GM21737 (cell line): Measurements from ENCODE around the gene LY6G6F.
A peak's percentile ranks its signal among the peaks of the same experiment; 100 is the strongest.
"Not testable (repeated sequence)": the region's sequence is repeated elsewhere in the genome, so short reads cannot be mapped to it uniquely, and the experiment has no call there.

Experiments used
- ATAC-seq: cut with Tn5 transposase; IDR thresholded peaks from one replicate; pipeline ENCODE4 v1.9.1; 2021; ENCODE audit warnings: mild to moderate bottlenecking, moderate library complexity; ENCODE audit not compliant: unreplicated experiment

LY6G6F gene

DNA sequence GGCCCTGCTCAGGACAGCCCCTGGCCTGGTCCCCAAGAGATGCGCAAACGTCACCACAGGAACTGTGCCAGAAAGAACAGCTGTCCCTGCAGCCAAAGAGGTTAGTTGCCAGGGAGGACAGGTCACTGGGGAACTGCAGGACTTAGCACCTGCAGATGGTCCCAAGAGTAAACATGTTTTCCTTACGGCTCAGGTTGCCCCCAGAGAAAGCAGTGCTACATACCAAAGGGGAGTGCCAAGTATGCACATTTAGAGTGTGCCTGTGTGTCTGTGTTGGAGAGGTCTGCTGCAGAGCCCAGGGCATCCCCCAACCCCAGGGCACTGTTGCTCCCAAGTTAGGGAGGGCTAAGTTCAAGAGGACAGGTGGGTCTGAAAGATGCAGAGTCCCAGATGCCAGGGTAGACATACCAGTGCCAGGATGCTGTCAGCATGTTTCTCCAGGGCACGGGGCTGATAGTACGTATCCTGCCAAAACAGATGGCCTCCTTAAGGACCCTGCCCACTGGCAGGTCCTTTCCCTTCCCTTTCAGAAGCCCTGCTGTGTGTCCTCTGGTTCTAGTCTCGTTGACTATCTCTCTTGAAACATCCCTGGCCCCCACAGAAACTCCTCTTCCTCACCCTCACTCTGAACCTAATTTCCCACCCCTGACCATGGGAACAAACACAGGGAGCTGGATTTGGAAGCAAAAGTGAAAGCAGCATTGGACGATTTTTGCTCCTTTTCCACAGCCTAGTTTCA, 4.8 kb upstream of the LY6G6F start:
- no peak for ATAC-seq

DNA sequence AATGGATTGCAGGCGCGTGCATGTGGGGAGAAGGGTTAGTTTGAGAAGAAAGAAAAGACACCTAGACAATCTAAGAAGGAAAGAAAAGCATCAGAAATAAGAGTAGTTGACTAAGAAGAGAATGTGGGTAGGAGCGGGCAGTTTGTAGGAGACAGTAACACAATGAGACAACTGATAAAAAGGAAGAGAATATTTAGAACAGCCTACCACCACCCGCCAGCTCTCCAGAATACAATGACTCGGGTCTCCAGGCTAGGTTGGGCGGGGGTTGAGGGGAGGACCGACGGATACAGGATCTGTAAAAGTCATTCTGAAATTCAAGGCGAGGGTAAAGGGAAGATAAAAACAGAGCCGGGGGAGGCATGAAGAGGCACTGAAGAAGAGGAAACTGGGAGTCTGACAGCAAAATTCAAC, 4.3 kb upstream of the LY6G6F start:
- no peak for ATAC-seq

DNA sequence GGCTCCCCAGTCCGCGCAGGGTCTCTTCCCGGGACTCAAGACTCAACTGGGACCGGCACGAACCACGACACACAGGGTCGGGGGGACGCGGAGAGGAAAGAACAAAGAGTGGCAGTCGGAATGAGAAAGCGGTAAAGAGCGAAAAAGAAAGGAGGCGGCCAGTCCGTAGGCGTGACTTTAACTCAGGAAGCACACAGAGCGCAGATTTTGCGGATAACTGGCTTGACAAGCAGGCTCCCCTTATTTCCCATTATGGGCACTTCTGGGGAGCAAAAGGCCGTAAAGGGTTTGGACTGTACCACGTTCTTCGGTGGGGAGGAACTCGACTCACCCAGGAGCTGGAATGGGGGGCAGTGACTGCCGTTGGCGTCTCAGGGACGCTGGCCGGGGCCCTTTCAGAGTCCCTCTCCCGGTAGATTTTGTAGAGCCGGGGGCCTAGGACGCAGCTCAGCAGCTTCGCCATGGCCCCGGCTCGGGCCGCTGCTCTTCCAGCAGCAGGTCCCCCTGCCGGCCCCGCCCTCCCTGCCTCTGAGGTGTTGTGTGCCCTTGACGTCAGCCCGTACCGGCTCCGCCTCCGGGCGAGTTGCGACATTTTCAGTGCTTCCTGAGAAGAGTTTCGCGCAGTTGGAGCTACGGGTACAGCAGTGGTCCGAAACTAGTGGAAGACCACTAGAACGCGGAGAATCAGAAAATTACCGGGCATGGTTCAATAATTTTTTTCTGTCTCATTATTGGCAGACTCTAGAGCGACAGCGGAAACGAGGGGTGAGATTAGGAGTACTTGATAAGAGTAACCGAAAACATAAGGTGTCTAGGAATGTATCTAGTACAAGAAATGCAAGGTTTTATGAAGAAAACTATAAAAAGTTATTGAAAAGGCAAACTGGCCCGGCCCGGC, 3.6 kb upstream of the LY6G6F start, which contains the start of gene ABHD16A:
ABHD16A (minus strand) TSS at position 506 of the 898 bp plus-strand sequence; CDS start at position 463, 43 bp downstream.
- ATAC-seq: peak; percentile 86

DNA sequence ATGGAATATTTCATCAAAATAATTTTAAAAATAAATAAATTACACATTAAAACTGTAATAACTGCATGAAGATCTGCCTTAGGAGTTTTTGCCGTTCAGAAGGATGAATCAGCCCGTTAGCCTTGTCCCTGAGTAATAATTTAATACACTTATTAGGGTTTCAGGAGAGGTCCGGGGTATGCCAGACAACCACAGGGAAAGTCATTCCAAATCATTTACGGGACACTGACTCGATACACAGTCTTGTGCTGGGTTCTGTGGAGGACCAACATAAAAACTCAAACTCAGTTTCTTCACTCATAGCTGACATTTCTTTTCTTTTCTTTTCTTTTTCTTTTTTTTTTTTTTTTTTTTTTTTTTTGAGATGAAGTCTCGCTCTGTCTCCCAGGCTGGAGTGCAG, 735 bp upstream of the LY6G6F start:
- no peak for ATAC-seq

DNA sequence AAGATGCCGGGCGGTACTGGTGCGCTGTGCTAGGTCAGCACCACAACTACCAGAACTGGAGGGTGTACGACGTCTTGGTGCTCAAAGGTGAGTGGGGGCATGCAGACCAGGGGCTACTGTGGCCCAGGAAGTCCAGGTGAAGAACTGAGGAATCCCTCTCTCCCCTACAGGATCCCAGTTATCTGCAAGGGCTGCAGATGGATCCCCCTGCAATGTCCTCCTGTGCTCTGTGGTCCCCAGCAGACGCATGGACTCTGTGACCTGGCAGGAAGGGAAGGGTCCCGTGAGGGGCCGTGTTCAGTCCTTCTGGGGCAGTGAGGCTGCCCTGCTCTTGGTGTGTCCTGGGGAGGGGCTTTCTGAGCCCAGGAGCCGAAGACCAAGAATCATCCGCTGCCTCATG, 1.0 kb downstream of the LY6G6F start:
- ATAC-seq: no peak

DNA sequence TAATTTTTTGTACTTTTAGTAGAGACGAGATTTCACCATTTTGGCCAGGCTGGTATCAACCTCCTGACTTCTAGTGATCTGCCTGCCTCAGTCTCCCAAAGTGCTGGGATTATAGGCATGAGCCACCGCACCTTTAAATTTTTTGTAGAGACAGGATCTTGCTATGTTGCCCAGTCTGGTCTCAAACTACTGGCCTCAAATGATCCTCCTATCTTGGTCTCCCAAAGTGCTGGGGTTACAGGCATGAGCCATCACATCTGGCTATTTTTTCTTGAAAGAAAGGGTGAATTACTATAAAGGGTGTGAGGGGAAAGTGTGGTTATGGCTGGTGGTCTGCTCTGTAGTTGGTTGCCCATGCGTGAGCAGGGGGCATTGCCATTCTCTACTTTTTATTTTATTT, 1.6 kb downstream of the LY6G6F start:
- no peak for ATAC-seq

DNA sequence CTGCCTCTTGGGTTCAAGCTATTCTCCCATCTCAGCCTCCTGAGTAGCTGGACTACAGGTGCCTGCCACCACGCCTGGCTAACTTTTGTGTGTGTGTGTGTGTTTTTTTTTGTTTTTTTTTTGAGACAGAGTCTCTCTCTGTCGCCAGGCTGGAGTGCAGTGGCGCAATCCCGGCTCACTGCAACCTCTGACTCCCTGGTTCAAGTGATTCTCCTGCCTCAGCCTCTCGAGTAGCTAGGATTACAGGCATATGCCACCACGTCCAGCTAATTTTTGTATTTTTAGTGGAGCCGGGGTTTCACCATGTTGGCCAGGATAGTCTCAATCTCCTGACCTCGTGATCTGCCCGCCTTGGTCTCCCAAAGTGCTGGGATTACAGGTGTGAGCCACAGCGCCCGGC, 2.5 kb downstream of the LY6G6F start:
- not testable (repeated sequence) for ATAC-seq

DNA sequence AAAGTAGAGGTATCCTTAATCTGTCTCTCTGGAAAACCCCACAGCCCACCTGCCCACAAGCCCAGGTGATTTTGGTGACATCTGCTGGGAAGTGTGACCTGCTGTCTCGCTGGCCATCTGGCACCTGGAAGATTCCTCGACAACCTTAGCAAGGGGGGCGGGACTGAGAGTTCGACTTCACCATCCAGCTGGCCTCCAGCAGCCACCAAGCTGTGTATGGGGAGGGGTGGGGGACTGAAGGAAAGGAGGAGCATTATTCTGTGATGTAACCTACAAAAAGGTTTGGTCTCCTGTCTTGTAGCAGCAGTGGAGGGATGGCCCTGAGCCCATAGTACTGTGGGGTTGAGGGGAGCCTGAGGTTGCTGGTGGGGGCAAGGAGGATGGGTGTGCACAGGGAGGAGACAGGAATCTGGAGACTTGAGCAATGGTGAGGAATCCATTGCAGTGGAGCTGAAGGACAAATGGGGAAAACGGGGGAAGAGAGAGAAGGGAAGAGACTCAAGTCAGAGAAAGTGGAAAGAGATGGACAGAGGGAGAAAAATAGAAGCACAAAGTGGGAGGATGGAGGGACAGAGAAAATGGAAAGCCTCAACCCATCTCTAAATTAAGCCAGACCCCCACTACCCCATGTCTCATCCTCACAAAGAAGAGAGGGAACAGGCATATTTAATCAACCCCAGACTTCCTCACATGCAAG, 4.0 kb downstream of the LY6G6F start:
- ATAC-seq: no peak

DNA sequence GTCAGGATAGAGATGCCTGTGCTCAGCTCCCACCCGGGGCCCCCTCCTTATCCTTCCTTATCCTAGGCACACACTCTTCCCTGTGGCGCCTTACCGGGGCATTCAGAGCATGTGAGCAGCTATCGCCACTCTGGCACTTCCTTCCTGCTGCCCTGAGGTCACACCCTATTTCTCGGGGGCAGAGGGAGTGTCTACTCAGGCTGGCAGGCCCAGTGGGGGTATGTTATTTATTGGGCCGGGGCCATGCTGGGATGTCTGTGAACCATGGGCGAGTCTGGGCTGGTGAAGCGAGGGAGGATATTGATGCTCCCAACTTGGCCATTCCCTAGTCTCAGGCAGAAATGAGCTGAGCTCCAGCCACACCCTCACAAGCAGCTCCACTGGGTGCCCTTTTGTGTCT, 4.6 kb downstream of the LY6G6F start:
- ATAC-seq: no peak

DNA sequence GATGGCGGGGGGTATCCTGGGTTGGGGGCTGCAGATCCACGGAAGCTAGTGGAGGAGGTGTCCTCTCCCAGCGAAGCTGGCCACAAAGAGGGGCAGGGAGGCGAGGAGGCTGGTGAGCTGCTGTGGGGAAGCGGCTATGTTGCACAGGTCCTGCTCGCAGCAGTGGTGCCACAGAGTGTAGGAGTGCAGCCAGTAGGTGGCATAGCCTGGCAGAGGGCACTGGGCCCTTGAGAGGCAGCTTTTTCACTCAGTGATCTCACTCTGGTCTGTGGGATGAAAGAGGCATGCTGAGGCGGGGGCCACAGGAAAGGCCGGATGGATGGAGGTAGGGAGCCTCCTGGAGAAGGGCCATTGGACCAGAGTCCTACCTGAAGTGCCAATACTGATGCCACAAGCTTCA, 5.6 kb downstream of the LY6G6F start:
- ATAC-seq: no peak

DNA sequence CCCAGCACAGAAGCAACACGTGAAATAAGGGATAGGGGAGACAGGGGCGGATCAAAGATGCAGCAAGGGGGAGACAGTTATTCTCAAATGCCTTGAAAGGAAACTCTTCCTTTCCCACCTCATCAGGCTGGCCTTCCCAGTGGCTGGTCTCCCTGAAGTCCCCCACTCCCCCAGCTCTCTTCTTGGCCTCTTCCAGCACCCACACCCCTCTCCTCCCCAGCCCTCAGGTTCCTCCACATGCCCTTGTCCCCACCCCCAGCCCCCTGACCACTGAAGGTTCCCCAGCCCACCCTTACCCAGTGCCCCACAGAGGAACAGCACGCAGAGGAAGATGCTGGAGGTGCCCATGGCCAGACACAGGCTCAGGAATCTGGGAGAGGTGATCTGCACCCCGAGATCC, 6.8 kb downstream of the LY6G6F start:
- no peak for ATAC-seq

DNA sequence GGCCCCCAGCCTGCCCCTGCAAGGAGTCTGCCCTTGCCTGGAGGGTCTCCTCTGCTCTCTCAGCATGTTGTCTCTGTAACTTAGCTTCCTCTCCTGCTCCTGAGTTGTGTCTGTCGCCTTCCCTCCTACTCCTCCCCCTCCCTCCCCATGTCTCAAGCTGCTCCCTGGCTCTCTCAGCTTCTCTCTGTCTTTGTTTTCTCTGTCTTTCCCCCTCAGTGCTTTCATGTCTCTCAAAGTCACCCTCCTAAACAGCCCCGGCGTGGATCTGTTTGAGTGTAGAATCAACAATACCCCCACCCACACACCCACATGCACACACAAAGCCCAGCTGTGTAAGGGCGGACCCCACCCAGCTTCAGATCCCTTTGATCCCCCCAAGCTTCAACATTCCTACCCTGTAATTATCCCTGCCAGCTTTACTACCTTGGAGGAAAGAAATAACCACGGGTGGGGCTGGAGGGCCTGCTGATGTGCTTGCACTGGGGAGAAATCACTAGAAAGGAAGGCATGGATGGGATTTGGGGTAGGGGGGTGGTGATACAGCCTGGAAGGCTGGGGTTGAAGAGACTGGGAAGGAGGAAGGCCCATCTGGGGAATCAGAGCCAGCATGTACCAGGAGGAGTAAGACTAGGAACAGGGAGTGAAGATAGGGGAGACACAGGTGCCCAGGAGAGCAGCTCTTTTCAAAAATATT, 7.5 kb downstream of the LY6G6F start:
- no peak for ATAC-seq

DNA sequence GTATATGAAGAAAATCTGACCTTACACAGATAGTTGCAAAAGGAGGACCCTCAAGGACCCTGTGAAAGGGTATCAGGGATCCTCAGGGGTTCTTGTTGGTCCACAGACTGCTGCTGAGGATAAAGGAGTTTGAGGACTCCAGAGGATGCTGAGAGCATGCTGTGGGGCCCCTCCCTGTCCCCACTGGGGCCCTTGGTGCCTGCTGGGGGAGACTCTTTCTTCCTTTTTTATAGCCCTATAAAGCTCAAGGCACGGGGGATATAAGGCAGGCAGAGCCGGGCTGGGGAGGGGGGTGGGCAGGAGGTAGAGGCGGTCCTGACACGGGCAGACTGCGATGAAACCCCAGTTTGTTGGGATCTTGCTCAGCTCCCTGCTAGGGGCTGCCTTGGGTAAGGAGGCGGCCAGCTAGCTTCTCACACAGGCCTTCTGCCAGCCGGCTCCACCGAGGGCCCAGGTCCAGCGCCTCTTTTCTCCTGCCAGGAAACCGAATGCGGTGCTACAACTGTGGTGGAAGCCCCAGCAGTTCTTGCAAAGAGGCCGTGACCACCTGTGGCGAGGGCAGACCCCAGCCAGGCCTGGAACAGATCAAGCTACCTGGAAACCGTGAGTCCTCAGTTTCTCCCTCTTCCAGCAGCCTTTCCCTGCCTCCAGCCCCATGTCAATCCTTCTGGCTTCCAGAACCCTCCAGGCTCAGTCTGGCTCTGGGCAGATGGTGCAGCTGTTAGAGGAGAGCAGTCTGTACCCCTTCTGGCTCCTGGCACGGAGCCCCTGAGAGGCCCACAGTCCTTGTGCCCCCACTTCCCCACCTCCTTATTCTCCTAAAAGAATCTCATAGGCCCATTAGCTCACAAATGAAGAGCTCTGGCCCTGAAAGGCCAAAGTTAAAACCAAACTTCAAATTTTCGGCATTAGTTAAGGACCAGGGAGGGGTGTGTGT, 8.6 kb downstream of the LY6G6F start, which contains the start of gene LY6G6D:
LY6G6D (plus strand) TSS at position 327 of the 937 bp plus-strand sequence; CDS start at position 335, 8 bp downstream.
- ATAC-seq: no peak

DNA sequence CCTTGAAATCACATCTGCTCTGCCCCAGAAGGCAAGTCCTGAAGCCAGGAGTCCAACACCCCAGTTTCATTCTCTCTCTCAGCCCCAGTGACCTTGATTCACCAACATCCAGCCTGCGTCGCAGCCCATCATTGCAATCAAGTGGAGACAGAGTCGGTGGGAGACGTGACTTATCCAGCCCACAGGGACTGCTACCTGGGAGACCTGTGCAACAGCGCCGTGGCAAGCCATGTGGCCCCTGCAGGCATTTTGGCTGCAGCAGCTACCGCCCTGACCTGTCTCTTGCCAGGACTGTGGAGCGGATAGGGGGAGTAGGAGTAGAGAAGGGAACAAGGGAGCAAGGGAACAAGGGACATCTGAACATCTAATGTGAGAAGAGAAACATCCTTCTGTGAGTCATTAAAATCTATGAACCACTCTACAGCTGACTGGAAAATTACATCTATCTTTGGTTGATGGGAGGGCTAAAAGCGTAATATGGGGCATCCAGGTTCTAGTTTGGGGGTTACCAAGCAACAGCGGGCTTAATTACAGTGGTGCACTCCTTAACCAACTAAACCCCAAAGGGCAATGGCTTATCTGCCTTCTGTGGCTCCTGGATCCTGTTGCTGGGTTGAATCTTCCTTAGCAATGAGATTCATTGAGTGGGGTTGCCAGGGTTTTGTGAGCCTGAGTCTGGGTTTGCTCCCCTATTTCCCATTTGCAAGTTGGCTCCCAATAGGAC, 11.0 kb downstream of the LY6G6F start:
- ATAC-seq: no peak

DNA sequence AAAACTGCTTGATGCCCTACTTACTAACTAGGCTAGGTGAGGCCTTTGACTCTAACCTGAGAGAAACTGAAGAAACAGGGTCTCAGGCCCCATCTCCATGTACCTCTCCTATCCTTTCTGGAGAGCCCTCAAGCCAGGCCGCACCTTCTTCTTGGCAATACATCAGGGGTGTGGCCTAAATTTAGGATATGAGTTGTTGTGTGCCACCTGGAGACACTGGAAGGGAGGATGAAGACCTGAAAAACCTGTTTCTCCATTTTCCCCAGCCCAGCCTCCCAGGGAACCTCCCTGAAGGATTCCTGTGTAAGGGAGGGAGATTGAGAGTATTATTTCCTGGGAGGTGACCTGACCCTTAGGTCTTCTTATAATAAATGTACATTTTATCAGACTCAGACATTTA, 11.6 kb downstream of the LY6G6F start:
- ATAC-seq: no peak

DNA sequence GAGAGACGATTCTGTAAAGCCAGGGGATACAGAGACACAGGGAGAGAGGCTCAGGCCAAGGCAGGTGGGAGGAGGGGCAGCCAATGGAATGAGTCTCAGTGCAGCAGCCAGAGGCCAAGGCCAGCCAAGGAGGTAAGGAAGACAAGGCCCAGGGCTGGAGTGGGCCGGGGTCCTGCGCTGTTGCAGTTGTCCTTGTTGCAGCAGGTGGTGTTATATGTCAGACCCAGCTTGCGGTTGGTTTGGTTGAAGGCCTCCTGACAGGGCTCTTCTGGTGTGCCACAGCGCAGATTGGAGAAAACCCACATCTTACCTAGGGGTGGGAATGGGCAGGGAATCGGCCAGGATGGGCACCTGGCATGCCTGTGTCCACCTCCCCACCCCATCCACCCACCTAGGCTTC, 12.3 kb downstream of the LY6G6F start:
- no peak for ATAC-seq

DNA sequence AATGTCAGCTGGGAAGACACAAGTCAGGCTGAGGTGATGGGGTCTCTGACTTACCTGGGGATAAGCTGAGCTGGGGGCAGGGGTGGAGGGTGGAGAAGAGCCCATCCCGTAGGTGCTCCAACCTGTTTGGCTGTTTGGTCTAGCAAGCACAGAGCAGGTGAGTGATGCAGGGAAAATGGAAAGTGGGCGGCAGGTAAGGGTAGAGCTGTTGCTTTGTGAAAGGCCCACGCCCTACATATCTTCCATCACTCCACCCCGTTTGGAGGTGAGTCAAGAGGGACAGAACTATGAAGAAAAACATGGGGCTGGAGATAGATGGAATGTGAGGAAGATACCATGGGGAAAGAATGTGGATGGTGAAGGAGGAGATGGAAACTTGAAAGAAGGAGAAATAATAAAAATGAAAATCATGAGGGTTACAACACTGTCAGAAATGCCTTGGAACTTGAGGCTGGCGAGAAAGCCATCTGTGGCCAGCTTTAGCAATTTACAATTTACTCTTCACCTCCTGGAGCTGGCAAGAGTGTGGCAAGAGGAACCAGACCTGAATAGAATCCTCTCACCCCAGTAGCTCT, 13.6 kb downstream of the LY6G6F start:
- ATAC-seq: no peak

DNA sequence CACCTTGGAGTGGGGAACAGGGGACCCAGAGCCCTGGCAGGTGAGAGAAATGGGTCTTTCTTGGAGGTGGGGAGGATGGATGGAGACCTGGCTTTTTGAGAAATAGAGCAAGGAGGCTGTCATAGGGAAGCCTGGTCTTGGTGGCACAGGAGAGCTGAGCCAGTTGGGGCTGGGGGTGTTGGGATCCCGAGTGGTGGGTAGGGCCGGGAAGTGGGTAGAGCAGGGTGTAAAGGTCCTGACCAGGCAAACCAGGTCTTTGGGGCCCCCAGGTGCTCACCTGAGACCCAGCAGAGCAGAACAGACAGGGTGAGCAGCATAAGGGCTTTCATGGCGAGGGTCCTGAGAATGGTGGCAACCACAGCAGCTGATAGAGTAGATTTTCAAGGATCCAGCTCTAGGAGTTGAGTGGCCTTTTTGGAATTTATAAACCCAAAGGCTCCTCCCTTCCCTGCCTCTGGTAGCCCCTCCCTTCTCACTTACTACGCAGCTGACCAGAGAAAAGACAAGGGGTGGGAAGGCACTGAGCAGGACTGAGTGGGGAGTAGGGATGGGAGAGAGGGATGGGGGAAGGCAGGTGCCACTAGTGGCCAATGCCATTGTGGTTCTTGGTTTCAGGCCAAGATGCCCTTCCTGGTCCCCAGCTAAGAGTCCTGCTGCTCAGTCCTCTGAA, 14.8 kb downstream of the LY6G6F start, which contains the start of gene LY6G6C:
LY6G6C (minus strand) TSS at position 396 of the 670 bp plus-strand sequence; CDS start at position 329, 67 bp downstream.
- no peak for ATAC-seq
